H9 (cell line): ENCODE results near the gene PDCD4. TPM values are rescaled to one million over a fixed set of nuclear protein-coding genes. Genes with fewer than 3 reads are reported as not detected.

Experiments used
- DNase-seq: peaks from one replicate; pipeline ENCODE4 v3.0.0-alpha.2; 2017
- H2AFZ ChIP-seq: one replicate; pipeline ENCODE4 v1.6.1; 2013; ENCODE audit warnings: mild to moderate bottlenecking, low read length, control low read depth, moderate library complexity
- H2AK5ac ChIP-seq: 2 replicates; pipeline ENCODE4 v1.6.1; 2013; ENCODE audit warnings: low read length, control low read depth, mixed read lengths; ENCODE audit not compliant: insufficient read length
- H2BK120ac ChIP-seq: one replicate; pipeline ENCODE4 v1.6.1; 2013; ENCODE audit warnings: low read depth, mild to moderate bottlenecking, low read length, control low read depth, inconsistent platforms; ENCODE audit not compliant: poor library complexity, severe bottlenecking
- H2BK12ac ChIP-seq: 2 replicates; pipeline ENCODE4 v1.6.1; 2013; ENCODE audit warnings: low read length, control low read depth, mixed read lengths, low read depth; ENCODE audit not compliant: insufficient read length
- H2BK15ac ChIP-seq: 2 replicates; pipeline ENCODE4 v1.6.1; 2013; ENCODE audit warnings: low read depth, low read length, control low read depth
- H2BK20ac ChIP-seq: one replicate; pipeline ENCODE4 v1.6.1; 2013; ENCODE audit warnings: low read depth, mild to moderate bottlenecking, low read length, control low read depth, inconsistent platforms; ENCODE audit not compliant: poor library complexity, severe bottlenecking
- H2BK5ac ChIP-seq: 2 replicates; pipeline ENCODE4 v1.6.1; 2013; ENCODE audit warnings: low read length, control low read depth, mixed read lengths; ENCODE audit not compliant: insufficient read length
- H3K14ac ChIP-seq: 2 replicates; pipeline ENCODE4 v1.6.1; 2013; ENCODE audit warnings: low read length, control low read depth; ENCODE audit not compliant: insufficient read depth
- H3K18ac ChIP-seq: 2 replicates; pipeline ENCODE4 v1.6.1; 2013; ENCODE audit warnings: low read depth, mild to moderate bottlenecking, mixed read lengths, low read length, control low read depth; ENCODE audit not compliant: insufficient read length
- H3K23ac ChIP-seq: 2 replicates; pipeline ENCODE4 v1.6.1; 2013; ENCODE audit warnings: low read length, control low read depth, mixed read lengths, low read depth; ENCODE audit not compliant: insufficient read length
- H3K23me2 ChIP-seq: 2 replicates; pipeline ENCODE4 v1.6.1; 2013; ENCODE audit warnings: low read depth, mild to moderate bottlenecking, mixed read lengths, low read length, control low read depth; ENCODE audit not compliant: insufficient read length, poor library complexity, severe bottlenecking
- H3K27ac ChIP-seq: 2 replicates; pipeline ENCODE4 v1.5.1; 2013; ENCODE audit warnings: low read length, control low read depth, mixed read lengths, low read depth; ENCODE audit not compliant: insufficient read length
- H3K27me3 ChIP-seq: 2 replicates; pipeline ENCODE4 v1.6.1; 2013; ENCODE audit warnings: low read length, control low read depth, inconsistent platforms; ENCODE audit not compliant: insufficient read depth
- H3K4ac ChIP-seq: 2 replicates; pipeline ENCODE4 v1.6.1; 2013; ENCODE audit warnings: low read depth, mild to moderate bottlenecking, control low read depth, inconsistent platforms, low read length, moderate library complexity
- H3K4me1 ChIP-seq: 2 replicates; pipeline ENCODE4 v1.6.1; 2013; ENCODE audit warnings: low read length, control low read depth, inconsistent platforms; ENCODE audit not compliant: insufficient read depth
- H3K4me2 ChIP-seq: 2 replicates; pipeline ENCODE4 v1.6.1; 2013; ENCODE audit warnings: low read length, control low read depth, mixed read lengths; ENCODE audit not compliant: insufficient read length, insufficient read depth
- H3K56ac ChIP-seq: 2 replicates; pipeline ENCODE4 v1.6.1; 2013; ENCODE audit warnings: low read depth, mild to moderate bottlenecking, mixed read lengths, low read length, control low read depth; ENCODE audit not compliant: insufficient read length
- H3K79me1 ChIP-seq: 2 replicates; pipeline ENCODE4 v1.6.1; 2013; ENCODE audit warnings: low read depth, mild to moderate bottlenecking, moderate library complexity, low read length, control low read depth, inconsistent platforms; ENCODE audit not compliant: insufficient read depth, poor library complexity, severe bottlenecking
- H3K79me2 ChIP-seq: 2 replicates; pipeline ENCODE4 v1.6.1; 2013; ENCODE audit warnings: low read length, control low read depth, inconsistent platforms; ENCODE audit not compliant: insufficient read depth
- H3K9ac ChIP-seq: 2 replicates; pipeline ENCODE4 v1.6.1; 2013; ENCODE audit warnings: low read length, control low read depth, mixed read lengths; ENCODE audit not compliant: insufficient read length; ENCODE audit errors: extremely low read depth
- H3K9me3 ChIP-seq: one replicate; pipeline ENCODE4 v1.6.1; 2013; ENCODE audit warnings: low read depth, low read length, inconsistent platforms; ENCODE audit not compliant: control insufficient read depth
- H3T11ph ChIP-seq: one replicate; pipeline ENCODE4 v1.6.1; 2013; ENCODE audit warnings: mild to moderate bottlenecking, low read length, control low read depth, inconsistent platforms
- H4K20me1 ChIP-seq: one replicate; pipeline ENCODE4 v1.6.1; 2013; ENCODE audit not compliant: control insufficient read depth, insufficient read length, insufficient read depth
- H4K5ac ChIP-seq: 2 replicates; pipeline ENCODE4 v1.6.1; 2013; ENCODE audit warnings: low read depth, mild to moderate bottlenecking, mixed read lengths, low read length, control low read depth; ENCODE audit not compliant: insufficient read length
- H4K8ac ChIP-seq: replicated peaks from 2 replicates; pipeline ENCODE4 v1.6.1; 2013; ENCODE audit warnings: low read length, control low read depth, mixed read lengths, low read depth; ENCODE audit not compliant: insufficient read length
- H4K91ac ChIP-seq: 2 replicates; pipeline ENCODE4 v1.6.1; 2013; ENCODE audit warnings: low read depth, mild to moderate bottlenecking, moderate library complexity, mixed read lengths, low read length, control low read depth; ENCODE audit not compliant: insufficient read length
- H3K27ac Mint-ChIP-seq, 3 experiments: 2 replicates in 2 of 3; 3 replicates in 1 of 3; pipeline ENCODE4 v1.8.0; 2020 to 2021; ENCODE audit warnings: mixed read lengths in 3 of 3, mild to moderate bottlenecking in 1 of 3, moderate library complexity in 1 of 3
- H3K27me3 Mint-ChIP-seq: 2 replicates; pipeline ENCODE4 v1.8.0; 2021; ENCODE audit warnings: low read depth, mild to moderate bottlenecking, moderate library complexity, mixed read lengths
- H3K36me3 Mint-ChIP-seq, 3 experiments: 2 replicates in 2 of 3; 3 replicates in 1 of 3; pipeline ENCODE4 v1.8.0; 2020 to 2021; ENCODE audit warnings: low read depth in 3 of 3, mixed read lengths in 3 of 3; ENCODE audit not compliant: insufficient read depth in 1 of 3
- H3K4me1 Mint-ChIP-seq, 2 experiments: 2 replicates each; pipeline ENCODE4 v1.8.0; 2020; ENCODE audit warnings: mixed read lengths in 2 of 2
- H3K4me3 Mint-ChIP-seq, 2 experiments: 2 replicates in 1 of 2; 3 replicates in 1 of 2; pipeline ENCODE4 v1.8.0; 2020 to 2021; ENCODE audit warnings: mild to moderate bottlenecking in 2 of 2, mixed read lengths in 2 of 2, moderate library complexity in 1 of 2
- H3K9me3 Mint-ChIP-seq, 2 experiments: 2 replicates in 1 of 2; 3 replicates in 1 of 2; pipeline ENCODE4 v1.8.0; 2020; ENCODE audit warnings: mild to moderate bottlenecking in 2 of 2, mixed read lengths in 2 of 2, moderate library complexity in 1 of 2
- CTCF ChIP-seq: fragments of 200-600 bp; sonication (generic); conservative IDR thresholded peaks from 3 replicates; pipeline ENCODE4 v1.8.0; 2021; ENCODE audit warnings: antibody characterized with exemption, mild to moderate bottlenecking
- WGBS: extraction: QIAGEN DNeasy Blood & Tissue Kit; methylation state at CpG from one replicate; pipeline ENCODE4 v1.1.7; 2013; ENCODE audit warnings: missing lambda C conversion rate, low lambda C conversion rate, mixed read lengths; ENCODE audit not compliant: insufficient read length; ENCODE audit errors: extremely low coverage; 5-methylcytosine and 5-hydroxymethylcytosine counted together
- total RNA-seq: library from RNA; stranded (reverse); gene quantifications from 2 replicates; pipeline ENCODE4 v1.2.1, GENCODE V29; 2021

PDCD4 gene
- total RNA-seq, 1 experiment from 2014 or later: 29.3 TPM

- no peak overlapping the region for H2AFZ ChIP-seq
- H3K14ac ChIP-seq: no peak overlapping the region
- no peak overlapping the region for H4K5ac ChIP-seq
- Mint-ChIP-seq H3K4me1 (no peaks in the 10 kb centered on the region), H3K27me3 (peaks cover 2% of the 10 kb centered on the region; the same call in 1 of the 2 replicates), H3K9me3 (0 out of 5 replicates have a peak, but pooled peaks cover 0 to 2% of the 10 kb centered on the region in 2 experiments), H3K27ac (no peak overlapping the region), H3K4me3 (no peak overlapping the region), H3K36me3 (no peaks in the 10 kb centered on the region)
- H3K4ac ChIP-seq: no peak overlapping the region
- no peaks in the 10 kb centered on the region for H3K27me3 ChIP-seq
- no peak overlapping the region for H3T11ph ChIP-seq
- H2BK15ac ChIP-seq: no peak overlapping the region
- no peak overlapping the region for H3K27ac ChIP-seq
- TF ChIP-seq CTCF: no peak
- H3K56ac ChIP-seq: no peak overlapping the region
- no CpG with 5 or more reads among the region's 7 CpGs for WGBS
- H3K79me1 ChIP-seq: no peaks in the 10 kb centered on the region
- H4K8ac ChIP-seq: no peak overlapping the region
- no peaks in the 10 kb centered on the region for H3K4me1 ChIP-seq
- H3K9ac ChIP-seq: no peak overlapping the region
- H3K23me2 ChIP-seq: no peaks in the 10 kb centered on the region
- H2BK5ac ChIP-seq: no peak overlapping the region
- no peak overlapping the region for H2AK5ac ChIP-seq
- no peak for DNase-seq
- no peak overlapping the region for H2BK120ac ChIP-seq
- H3K79me2 ChIP-seq: no peaks in the 10 kb centered on the region
- H3K4me2 ChIP-seq: no peak overlapping the region
- H2BK20ac ChIP-seq: no peak overlapping the region
- no peak overlapping the region for H2BK12ac ChIP-seq
- no peak overlapping the region for H3K23ac ChIP-seq
- no peak overlapping the region for H4K91ac ChIP-seq
- no peaks in the 10 kb centered on the region for H4K20me1 ChIP-seq
- no peak overlapping the region for H3K18ac ChIP-seq
- H3K9me3 ChIP-seq: no peaks in the 10 kb centered on the region
These were observed 19.4 kb upstream of the PDCD4 start for GRCh38 chr10:110852255-110852896.
